Esophagus muscularis mucosa (tissue), 4 donors: ENCODE results near the gene CYB561A3. TPM values are rescaled to one million over a fixed set of nuclear protein-coding genes. Genes with fewer than 3 reads are reported as not detected.

Experiments used
- DNase-seq: peaks from one replicate; pipeline ENCODE4 v3.0.0-alpha.2; 2017; ENCODE audit errors: extremely low spot score
- H3K27ac ChIP-seq, 4 donors: fragments of 200-600 bp; sonication (generic); replicated peaks in 1 of 4; 1 replicate in 3 of 4; 2 replicates in 1 of 4; pipeline ENCODE4 v1.5.1; 2016 to 2019; ENCODE audit warnings: mild to moderate bottlenecking in 1 of 4
- H3K27me3 ChIP-seq, 4 donors: fragments of 200-600 bp; sonication (generic); one replicate each; pipeline versions ENCODE4 v1.5.1 to v1.6.0; 2016 to 2019
- H3K36me3 ChIP-seq, 4 donors: fragments of 200-600 bp; sonication (generic); one replicate each; pipeline ENCODE4 v1.5.1; 2016 to 2019
- H3K4me1 ChIP-seq, 4 donors: fragments of 200-600 bp; sonication (generic); one replicate each; pipeline ENCODE4 v1.5.1; 2016 to 2019
- H3K4me3 ChIP-seq, 4 donors: fragments of 200-600 bp; sonication (generic); 1 replicate in 2 of 4; 2 replicates in 2 of 4; pipeline ENCODE4 v1.5.1; 2016 to 2019; ENCODE audit warnings: mild to moderate bottlenecking in 4 of 4, moderate library complexity in 1 of 4
- H3K9me3 ChIP-seq, 4 donors: fragments of 200-600 bp; sonication (generic); 1 replicate in 3 of 4; 2 replicates in 1 of 4; pipeline ENCODE4 v1.5.1; 2016 to 2019
- EP300 ChIP-seq: sonication (generic); formaldehyde crosslinking; IDR thresholded peaks from one replicate; pipeline ENCODE4 v1.6.1; 2017; ENCODE audit warnings: antibody characterized with exemption
- POLR2A ChIP-seq: fragments of 450-650 bp; IDR thresholded peaks from one replicate; pipeline ENCODE4 v1.6.1; 2017; ENCODE audit warnings: antibody characterized with exemption, moderate library complexity, mild to moderate bottlenecking, low read depth
- POLR2AphosphoS5 ChIP-seq, 2 donors: sonication (generic); formaldehyde crosslinking; IDR thresholded peaks; one replicate each; pipeline ENCODE4 v1.6.1; 2017; ENCODE audit warnings: antibody characterized with exemption in 2 of 2
- WGBS: methylation state at CpG from one replicate; pipeline ENCODE4 v1.1.5; 2018; 5-methylcytosine and 5-hydroxymethylcytosine counted together
- intact Hi-C: fragments of 100-400 bp; cut with DNase I; formaldehyde crosslinking; loops from one replicate; pipeline ENCODE4 v1.15.1; 2023
- total RNA-seq, 4 donors: library from RNA; depleted of rRNA; stranded (reverse); fragments of >200 nt; gene quantifications; one replicate each; pipeline versions ENCODE4 v1.1.0 to v1.2.1, GENCODE V29; 2016
- TF ChIP-seq, protein P1 (sequence below), 3 experiments: fragments of 200-600 bp in 2 of 3; fragments of 450-650 bp in 1 of 3; sonication (generic) in 2 of 3; IDR thresholded peaks; one replicate each; pipeline ENCODE4 v1.5.1; 2017 to 2019; ENCODE audit warnings: antibody characterized with exemption in 3 of 3, mild to moderate bottlenecking in 2 of 3, moderate library complexity in 1 of 3

The CYB561A3 gene
- total RNA-seq, 4 donors from 2014 or later: 23.7 to 35.3 (median 31.6) TPM

DNA sequence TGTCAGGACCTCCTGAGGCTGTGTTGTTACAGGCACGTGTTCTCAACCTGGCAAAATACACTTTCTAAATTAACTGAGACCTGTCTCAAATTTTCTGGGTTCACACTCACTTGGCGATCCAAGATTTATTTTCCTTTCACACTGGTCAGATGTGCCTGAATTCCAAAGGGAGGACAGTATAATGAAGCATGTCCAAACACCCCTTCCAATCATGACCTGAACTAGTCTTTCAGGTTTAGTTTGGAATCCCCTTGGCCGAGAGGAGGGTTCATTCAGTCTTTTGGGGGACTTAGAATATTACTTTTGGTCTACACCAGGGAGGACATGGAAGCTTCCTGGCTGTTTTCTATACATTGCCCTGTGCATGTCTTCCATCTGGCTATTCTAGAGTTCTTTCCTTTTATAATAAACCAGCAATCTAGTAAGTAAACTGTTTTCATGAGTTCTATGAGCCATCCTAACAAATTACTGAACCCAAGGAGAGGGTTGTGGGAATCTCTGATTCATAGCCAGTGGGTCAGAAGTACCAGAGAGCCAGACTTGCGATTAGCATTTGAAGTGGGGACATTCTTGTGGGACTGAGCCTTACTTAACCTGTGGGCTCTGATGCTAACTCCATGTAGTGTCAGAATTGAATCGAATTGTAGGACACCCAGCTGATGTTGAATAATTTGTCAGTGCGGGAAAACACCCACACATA lies 15.9 kb upstream of the CYB561A3 start:
- TF ChIP-seq, protein P1, sequence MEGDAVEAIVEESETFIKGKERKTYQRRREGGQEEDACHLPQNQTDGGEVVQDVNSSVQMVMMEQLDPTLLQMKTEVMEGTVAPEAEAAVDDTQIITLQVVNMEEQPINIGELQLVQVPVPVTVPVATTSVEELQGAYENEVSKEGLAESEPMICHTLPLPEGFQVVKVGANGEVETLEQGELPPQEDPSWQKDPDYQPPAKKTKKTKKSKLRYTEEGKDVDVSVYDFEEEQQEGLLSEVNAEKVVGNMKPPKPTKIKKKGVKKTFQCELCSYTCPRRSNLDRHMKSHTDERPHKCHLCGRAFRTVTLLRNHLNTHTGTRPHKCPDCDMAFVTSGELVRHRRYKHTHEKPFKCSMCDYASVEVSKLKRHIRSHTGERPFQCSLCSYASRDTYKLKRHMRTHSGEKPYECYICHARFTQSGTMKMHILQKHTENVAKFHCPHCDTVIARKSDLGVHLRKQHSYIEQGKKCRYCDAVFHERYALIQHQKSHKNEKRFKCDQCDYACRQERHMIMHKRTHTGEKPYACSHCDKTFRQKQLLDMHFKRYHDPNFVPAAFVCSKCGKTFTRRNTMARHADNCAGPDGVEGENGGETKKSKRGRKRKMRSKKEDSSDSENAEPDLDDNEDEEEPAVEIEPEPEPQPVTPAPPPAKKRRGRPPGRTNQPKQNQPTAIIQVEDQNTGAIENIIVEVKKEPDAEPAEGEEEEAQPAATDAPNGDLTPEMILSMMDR (IDR thresholded peaks at IDR 0.05): no peak
- H3K27ac ChIP-seq: no peak overlapping the region
- no peaks in the 10 kb centered on the region for H3K27me3 ChIP-seq
- DNase-seq: no peak
- WGBS: 94% methylated on average over 6 of the region's 6 CpGs
- peaks cover 0 to 11% (median 4%) of the 10 kb centered on the region in 4 donors for H3K4me1 ChIP-seq
- H3K36me3 ChIP-seq: peaks cover 0 to 20% (median 2%) of the 10 kb centered on the region in 4 donors
- H3K4me3 ChIP-seq: no peak overlapping the region
- no peaks in the 10 kb centered on the region for H3K9me3 ChIP-seq
- intact Hi-C loops: no loop called here

DNA sequence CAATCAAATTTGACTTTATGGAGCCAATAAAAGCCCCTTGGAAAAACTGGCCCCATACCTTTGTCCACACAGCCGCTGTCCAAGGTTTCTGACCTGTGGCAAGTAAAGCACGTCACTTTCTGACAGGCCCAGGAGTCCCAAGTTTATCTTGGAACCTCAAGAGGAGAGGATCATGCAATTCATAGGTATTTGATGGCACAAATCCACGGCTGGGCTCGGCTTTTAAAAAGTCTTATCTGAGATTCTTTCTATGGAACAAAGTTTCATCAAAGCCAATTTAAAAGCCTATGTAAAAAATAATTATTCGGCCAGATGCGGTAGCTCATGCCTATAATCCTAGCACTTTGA lies 14.1 kb upstream of the CYB561A3 start:
- intact Hi-C loops: no loop called here
- H3K27ac ChIP-seq: no peak overlapping the region
- TF ChIP-seq EP300 (no peak), POLR2AphosphoS5 (IDR thresholded peaks at IDR 0.05) (no peak), POLR2A (no peak)
- TF ChIP-seq, protein P1 (IDR thresholded peaks at IDR 0.05): no peak
- no peaks in the 10 kb centered on the region for H3K9me3 ChIP-seq
- DNase-seq: no peak
- WGBS: 85% methylated on average over 6 of the region's 6 CpGs
- peaks cover 0 to 27% (median 2%) of the 10 kb centered on the region in 4 donors for H3K36me3 ChIP-seq
- peaks cover 0 to 13% (median 4%) of the 10 kb centered on the region in 4 donors for H3K4me1 ChIP-seq
- H3K27me3 ChIP-seq: no peaks in the 10 kb centered on the region
- no peak overlapping the region for H3K4me3 ChIP-seq

DNA sequence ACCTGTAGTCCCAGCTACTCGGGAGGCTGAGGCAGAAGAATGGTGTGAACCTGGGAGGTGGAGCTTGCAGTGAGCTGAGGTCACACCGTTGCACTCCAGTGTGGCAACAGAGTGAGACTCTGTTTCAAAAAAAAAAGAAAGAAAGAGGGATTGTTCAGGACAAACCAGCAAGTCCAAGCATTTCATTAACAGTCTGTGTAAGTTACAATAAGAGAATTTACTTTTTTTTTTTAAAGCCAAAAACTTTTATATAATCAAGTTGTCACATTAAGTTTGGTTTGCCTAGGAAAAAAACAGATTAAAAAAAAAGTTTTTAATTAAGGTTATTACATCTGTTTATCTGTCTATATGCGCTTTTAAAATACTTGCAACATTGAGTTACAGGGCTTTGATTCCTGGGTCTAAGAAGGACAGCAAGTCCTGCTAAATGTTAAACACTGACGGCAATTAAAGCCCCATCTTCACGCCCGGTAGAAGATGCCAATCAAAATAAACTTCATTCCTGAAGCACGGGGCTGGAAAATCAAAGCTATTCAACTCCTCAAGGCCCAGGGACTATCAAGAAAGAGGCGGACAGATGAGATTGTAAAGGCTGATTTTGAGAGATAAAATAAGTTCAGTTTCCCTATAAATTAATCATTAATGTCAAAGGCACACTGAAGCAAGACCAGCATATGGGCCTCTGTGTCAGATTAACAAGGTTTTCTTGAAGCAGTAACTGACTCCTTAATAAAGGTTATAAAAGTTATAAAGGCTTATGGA lies 11.2 kb upstream of the CYB561A3 start:
- no peak for DNase-seq
- WGBS: 66% methylated on average over 8 of the region's 8 CpGs

DNA sequence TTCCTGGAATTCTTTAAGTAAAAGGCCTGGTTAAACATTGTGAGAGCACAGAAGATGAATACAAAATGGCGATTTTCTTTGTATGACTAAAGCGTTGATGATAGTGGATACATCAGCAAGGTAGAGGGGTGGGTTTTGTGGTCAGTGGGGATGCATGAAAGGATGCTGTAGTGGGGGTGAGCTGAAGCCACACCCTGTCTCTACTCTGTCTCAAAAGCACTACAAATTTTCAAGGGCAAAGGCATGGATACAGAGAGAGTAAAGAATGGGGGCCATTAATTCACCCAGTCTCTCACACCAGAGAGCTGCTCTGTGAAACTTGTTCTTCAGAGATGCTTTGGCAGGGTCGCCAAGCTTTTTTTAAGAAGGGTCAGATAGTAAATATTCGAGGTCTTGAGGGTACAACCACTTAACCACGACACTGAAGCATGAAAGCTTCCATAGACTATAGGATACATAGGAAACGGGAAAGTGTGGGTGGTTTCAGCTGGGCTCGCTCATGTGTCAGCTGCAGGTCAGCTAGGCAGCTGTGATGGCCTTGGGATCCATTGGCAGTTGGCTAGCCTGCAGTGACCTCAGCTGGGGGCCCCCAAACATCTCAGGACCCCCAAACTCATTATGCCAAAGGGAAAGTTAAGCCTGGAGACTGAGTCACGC lies 8.8 kb upstream of the CYB561A3 start:
- intact Hi-C loops: no loop called here
- Histone ChIP-seq H3K27ac (peak overlapping the region in 1 of 4 donors; percentile 30), H3K4me1 (peaks cover 0 to 14% (median 5%) of the 10 kb centered on the region in 4 donors), H3K9me3 (no peaks in the 10 kb centered on the region), H3K36me3 (peaks cover 40 to 67% (median 49%) of the 10 kb centered on the region in 4 donors), H3K27me3 (no peaks in the 10 kb centered on the region), H3K4me3 (no peak overlapping the region)
- WGBS: 86% methylated on average over 8 of the region's 8 CpGs
- TF ChIP-seq POLR2A (no peak), POLR2AphosphoS5 (IDR thresholded peaks at IDR 0.05) (no peak), EP300 (no peak)
- TF ChIP-seq, protein P1 (IDR thresholded peaks at IDR 0.05): no peak
- DNase-seq: no peak

More for the DNA sequence above, 11.2 kb upstream of the CYB561A3 start:
- Histone ChIP-seq H3K4me1 (peaks cover 0 to 14% (median 5%) of the 10 kb centered on the region in 4 donors), H3K36me3 (peaks cover 18 to 56% (median 28%) of the 10 kb centered on the region in 4 donors), H3K27me3 (no peaks in the 10 kb centered on the region), H3K4me3 (no peak overlapping the region), H3K9me3 (no peaks in the 10 kb centered on the region), H3K27ac (no peak overlapping the region)
- TF ChIP-seq POLR2A (no peak), EP300 (no peak), POLR2AphosphoS5 (IDR thresholded peaks at IDR 0.05) (no peak)
- TF ChIP-seq, protein P1 (IDR thresholded peaks at IDR 0.05): no peak
- intact Hi-C loops: no loop called here
